A172 (cell line): ENCODE data around the gene IMPDH1. TPM values are rescaled to one million over a fixed set of nuclear protein-coding genes. Genes with fewer than 3 reads are reported as not detected.
"Not testable (repeated sequence)": the region's sequence is repeated elsewhere in the genome, so short reads cannot be mapped to it uniquely, and the experiment has no call there.

ENCODE experiments used
- DNase-seq: peaks from one replicate; pipeline ENCODE4 v3.0.0-alpha.2; 2015; ENCODE audit warnings: low spot score
- total RNA-seq: library from RNA; depleted of rRNA; stranded (reverse); fragments of >200 nt; shearing (Covaris generic); gene quantifications from 2 replicates; pipeline ENCODE4 v1.2.3, GENCODE V29; 2014; rRNA removed

Gene IMPDH1
- 77.8 and 78.1 TPM in 2 replicates for total RNA-seq

DNA sequence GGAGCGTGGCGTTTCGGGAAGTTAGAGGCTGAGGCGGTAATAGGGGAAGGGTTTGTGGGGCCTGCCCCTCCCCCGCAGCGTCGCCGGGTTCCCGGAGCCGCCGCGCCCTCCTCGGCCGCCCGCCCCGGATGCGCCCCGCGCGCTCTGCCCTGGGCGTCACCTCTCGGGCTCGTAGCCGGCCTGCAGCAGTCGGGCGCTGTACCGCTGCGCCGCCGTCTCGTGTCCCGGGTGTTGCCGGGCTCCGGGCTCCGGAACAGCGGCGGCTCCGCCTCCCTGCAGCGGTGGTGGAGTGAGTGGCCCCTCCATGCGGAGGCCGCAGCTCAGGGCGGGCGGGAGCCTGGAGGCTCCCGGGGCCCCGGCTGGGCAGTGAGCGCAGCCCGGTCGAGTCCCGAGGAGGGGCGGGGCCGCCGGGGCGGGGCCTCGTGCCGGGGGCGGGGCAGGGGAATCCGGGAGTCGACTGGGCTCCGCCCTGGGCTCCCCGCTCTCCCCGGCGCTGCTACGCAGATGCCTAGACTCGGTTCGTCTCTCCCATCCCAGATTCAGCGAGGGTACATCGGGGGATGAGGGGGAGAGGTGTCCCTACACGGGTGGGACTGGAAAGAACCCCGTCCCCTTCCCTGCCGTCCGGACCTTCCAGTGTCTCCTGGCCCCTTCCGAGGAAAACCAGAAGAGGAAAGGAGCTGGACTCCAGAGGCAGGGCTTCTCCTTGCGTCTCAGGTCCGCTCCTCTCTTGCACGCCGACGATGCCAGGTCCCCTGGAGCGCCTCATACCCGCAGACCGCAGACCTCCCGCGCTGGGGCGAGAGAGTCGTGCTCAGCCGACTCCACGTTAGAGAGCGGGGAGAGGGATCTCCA is at the start of gene IMPDH1:
Gene IMPDH1, minus strand, starts transcription at position 387 of the 855 bp plus-strand sequence. Its CDS starts 81 bp downstream, at position 306.
- DNase-seq, result peak; percentile 57

DNA sequence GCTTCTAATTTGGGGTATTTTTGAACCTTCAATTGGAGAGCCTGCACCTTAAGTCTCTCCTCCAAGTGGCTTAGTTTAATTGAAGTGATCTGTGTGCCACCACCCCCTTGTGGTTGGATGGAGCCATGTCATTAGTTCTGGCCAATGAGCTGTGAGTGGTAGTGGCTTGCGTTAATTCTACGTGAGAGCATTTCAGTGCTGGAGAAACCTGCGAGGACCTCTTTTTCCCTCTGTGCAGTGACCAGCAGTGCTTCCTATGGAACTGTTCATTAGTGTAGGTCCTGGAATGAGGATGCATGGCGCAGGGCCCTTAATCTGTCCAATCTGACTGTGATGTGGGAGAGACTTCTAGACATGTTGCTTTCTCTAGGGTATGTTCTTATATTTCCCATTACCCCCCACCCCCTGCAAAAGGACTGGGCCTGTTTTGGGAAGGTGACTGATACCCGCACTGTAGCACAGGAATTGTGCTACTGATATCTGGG is 49.7 kb upstream of the IMPDH1 start:
- peak; percentile 43 for DNase-seq

DNA sequence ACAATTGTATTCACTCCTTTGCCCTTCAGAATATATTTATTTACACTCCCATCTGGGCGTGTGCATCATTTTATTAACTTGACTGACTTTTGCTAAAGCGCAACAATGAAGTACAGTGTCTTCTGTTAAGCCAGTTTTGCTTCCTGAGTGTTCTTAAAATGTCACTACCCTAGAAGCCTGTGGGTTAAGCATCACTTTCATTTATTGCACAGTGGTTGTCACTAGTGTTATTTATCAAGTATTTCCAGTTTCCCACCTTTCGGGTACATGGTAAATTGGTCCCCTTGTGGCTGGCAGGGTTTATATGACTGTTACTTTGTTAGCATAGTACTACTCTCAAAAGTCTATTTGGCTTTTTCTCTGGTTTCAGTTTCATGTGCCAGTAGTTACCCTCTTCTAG is 49.2 kb upstream of the IMPDH1 start:
- no peak for DNase-seq

DNA sequence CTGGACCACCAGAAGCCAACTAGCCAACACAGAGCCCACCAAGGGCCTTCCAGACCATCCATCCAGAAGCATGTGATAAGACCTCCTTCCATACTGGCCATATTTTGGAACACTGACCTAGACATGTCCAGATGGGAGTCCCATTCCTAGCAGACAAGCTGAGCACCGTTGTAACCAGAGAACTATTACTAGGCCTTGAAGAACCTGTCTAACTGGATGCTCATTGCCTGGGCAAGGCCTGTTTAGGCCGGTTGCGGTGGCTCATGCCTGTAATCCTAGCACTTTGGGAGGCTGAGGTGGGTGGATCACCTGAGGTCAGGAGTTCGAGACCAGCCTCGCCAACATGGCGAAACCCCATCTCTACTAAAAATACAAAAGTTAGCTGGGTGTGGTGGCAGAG is 47.6 kb upstream of the IMPDH1 start:
- not testable (repeated sequence) for DNase-seq

DNA sequence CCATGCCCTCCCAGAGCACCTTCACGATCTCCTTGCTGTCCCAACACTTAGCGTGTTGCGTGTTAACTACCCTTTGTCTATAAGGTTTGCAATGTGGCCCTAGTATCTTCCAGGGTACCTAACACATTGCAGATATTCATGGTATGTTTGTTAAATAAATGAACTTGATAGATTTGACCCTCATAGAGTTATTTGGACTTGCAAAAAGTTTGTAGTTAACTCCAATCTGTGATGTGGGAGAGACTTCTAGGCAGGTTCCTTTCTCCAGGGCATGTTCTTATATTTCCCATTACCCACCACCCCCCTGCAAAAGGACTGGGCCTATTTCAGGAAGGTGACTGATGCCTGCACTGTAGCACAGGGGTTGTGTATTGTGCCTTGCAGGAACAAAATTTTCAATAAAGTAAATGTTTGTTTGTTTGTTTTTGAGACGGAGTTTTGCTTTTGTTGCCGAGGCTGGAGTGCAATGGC is 46.5 kb upstream of the IMPDH1 start:
- no peak for DNase-seq

DNA sequence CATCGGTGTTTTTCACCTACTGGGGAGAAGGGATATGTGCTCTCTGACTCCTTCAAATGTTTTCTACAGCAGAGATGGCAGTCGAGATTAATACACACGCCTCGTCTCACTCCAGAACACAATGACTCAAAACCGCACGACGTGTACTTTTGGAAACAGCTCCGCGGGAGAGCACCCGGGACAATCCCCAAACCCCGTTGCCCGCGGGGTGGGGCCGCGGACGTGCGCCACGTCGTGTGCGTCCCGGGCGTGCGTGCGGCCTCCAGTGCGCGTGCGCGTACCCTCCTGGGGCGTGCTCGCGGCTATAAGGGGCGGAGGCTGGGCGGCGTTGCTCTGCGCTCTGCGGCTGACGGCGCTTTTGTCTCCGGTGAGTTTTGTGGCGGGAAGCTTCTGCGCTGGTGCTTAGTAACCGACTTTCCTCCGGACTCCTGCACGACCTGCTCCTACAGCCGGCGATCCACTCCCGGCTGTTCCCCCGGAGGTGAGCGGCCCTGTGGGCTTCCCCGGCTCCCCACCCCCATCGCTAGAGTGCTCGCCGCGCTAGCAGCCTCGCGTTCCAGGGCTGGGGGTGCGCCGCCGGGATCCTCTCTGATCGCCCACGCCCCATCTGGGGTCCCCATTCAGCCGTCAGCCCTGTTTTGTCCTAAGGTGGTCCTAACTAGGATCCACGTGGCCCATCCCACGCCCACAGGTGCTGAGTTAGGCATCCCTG is 45.9 kb upstream of the IMPDH1 start, which contains the start of gene HILPDA:
Gene HILPDA, plus strand, starts transcription at position 336 of the 712 bp plus-strand sequence. CDS start 1,391 bp downstream, outside the sequence.
- DNase-seq, result peak; percentile 80

DNA sequence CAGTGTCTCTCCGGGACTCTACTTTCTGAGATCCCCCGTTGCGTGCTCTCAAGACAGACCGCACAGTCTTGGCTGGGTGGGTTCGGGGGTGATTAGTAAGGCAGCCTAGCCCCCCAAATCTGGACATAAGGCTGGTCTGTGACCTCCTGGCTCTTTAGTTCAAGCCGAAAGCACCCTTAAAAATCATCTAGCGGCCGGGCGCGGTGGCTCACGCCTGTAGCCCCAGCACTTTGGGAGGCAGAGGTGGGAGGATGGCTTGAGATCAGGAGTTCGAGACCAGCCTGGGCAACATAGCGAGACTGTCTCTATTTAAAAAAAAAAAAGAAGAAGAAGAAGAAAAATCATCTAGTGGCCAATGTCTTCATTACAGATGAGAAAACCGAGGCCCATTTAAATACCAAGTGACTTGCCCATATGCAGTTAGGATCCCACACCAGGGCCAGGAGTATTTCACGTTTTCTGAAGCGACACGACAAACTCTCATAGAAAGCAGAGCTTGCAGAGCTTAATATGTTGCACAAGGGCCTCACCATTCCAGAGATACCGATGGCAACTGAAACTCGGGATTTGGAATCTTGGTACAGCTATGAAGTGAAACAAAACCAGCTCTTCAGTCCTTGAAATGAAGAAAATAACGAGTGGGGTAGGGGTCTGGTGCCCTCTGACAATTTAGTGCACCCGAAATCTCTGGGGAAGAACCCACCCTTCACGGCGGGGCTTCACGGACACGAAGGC is 45.2 kb upstream of the IMPDH1 start:
- DNase-seq, result no peak

DNA sequence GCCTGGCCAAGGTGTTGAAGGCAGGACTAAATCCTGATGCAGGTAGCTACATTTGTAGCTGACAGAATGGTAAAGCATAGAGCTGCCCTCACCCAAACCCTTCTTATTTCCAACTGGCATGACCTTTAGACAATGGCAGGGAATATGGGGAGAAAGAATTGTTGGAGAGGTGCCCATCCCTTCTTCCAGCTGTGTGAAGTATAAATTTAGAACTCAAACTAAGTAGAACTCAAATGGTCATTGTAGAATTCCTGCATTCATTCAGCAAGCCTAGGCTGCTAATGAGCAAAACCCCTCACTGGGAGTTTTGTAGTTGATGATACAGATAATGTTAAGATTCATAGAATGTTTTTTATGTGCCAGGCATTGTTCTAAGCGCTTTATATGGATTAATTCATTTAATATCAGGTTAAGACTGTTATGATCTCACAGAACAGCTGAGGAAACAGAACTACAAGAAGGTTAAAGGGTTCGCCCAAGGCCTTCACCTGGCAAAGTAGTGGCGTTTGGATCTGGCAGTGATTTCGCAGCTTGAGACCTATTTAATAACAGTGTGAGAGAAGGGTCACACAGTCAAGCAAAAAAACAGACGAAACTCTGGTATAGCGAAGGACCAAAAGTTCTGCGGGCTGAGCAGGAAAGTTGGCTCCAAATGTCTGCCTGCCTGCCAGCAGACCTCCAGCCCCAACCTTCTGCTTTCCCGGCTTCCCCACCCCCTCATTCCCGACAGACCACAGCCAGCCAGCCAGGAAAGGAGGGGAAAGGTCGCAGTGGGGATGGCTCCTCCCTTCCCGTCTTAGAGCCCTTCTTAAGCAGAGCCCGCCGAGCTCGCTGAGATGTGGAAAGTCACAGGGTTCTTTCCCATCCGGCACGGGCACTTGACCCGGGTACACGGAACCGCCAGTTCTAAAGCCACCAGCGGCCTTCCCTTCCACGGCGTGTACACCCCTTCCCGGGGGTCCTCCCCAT is 44.3 kb upstream of the IMPDH1 start:
- DNase-seq, result no peak

DNA sequence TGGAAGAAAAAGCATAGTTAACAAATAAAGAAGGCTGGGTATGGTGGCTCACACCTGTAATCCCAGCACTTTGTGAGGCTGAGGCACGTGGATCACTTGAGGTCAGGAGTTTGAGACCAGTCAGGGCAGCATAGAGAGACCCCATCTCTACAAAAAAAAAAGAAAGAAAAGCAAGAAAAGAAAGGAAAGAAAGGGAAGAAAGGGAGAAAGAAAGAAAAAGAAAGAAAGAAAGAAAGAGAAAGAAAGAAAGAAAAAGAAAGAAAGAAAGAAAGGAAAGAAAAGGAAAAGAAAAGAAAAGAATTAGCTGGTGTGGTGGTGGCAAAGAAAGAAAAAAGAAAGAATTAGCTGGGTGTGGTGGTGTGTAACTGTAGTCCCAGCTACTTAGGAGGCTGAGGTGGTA is 42.8 kb upstream of the IMPDH1 start:
- no peak for DNase-seq

DNA sequence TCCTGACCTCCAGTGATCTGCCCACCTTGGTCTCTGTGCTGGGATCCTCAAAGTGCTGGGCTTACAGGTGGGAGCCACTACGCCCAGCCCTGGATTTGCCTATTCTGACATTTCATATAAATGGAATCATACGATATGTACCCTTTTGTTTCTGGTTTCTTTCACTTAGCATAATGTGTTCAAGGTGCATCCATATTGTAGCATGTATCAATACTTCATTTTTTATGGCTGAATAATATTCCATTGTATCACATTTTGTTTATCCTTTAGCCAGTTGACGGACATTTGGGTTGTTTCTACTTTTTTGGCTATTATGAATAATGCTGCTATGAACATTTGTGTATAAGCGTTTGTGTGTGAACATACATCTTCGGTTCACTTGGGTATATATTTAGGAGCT is 41.1 kb upstream of the IMPDH1 start:
- no peak for DNase-seq

DNA sequence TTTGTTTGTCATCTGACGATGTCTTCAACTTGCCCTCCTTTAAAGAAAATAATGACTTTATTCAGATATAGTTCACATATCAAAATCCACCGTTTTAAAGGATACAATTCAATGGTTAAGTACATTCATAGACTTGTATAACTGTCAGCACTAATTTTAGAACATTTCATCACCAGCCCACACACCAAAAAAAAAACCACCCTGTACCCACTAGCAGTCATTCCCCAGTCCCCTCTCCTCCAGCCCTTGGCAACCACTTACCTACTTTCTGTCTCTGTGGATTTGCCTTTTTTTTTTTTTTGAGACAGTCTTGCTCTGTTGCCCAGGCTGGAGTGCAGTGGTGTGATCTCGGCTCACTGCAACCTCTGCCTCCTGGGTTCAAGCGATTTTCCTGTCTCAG is 40.6 kb upstream of the IMPDH1 start:
- DNase-seq, result no peak

DNA sequence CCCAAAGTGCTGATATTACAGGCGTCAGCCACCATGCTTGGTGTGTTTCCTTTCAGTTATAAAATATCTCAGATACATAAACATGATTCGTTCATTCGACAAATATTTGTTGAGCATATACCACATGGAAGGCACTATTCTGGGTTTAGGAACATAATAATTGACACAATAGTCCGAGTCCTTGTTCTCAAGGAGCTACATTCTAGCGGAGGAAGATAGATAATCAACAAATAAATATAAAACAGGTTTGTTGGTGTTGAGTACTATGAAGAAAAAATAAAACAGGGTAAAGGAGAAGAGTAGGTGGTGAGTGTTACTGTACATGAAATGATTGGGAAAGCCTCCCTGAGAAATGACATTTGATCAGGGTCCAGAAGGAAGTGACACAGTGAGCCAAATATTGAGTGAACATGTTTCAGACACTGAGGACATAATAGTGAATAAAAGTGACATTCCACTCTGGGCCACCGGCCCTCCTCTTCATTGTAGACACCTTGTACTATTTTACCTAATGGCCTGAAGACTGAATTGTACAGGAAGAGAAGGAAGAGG is 39.0 kb upstream of the IMPDH1 start:
- no peak for DNase-seq

DNA sequence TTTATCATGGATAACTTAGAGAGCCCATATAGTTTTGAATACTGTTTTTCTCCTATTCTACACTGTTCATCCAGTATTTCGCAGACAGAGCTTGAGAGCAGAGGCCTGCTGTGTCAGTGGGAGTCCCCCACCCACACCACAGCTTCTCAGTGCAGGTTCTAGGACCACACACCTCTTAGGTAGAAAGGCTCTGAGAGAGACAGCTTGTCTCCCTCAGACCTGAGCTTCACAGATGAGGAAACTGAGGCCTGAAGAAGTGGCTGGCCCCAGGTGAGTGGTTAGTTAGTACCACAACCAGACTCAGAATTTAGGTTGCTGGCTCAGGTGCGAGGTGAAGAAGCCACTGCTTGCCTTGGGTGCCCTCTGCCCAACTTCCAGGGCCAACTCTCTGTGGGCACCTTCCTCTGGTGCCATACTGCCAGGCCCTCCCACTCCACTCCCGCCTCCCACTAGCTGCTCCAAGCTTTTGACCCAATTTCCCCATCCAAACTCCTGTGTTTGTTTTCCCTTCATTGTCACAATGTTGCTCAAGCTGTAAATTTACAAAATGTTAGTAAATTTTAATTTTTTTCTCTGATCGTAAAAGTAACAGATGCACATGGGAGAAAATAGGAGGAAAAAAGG is 38.3 kb upstream of the IMPDH1 start:
- no peak for DNase-seq

DNA sequence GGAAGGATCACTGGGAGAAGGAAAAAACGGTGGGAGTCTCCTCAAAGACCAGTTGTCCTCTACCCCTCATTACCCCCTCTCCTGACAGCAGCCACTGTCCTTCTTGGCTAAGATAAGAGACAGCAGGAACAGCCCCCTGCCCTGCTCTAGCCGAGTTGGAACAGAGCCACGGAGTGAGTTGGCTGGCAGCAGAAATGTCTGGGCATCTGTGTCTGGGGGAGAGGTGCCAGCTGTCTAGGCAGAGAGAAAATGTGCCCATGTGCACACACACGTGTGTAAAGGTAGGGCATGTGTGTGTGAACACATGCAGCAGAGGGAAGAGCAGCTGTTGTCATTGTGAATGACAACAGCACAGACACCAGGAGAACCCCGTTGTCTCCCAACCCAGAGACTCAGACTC is 36.5 kb upstream of the IMPDH1 start:
- no peak for DNase-seq

DNA sequence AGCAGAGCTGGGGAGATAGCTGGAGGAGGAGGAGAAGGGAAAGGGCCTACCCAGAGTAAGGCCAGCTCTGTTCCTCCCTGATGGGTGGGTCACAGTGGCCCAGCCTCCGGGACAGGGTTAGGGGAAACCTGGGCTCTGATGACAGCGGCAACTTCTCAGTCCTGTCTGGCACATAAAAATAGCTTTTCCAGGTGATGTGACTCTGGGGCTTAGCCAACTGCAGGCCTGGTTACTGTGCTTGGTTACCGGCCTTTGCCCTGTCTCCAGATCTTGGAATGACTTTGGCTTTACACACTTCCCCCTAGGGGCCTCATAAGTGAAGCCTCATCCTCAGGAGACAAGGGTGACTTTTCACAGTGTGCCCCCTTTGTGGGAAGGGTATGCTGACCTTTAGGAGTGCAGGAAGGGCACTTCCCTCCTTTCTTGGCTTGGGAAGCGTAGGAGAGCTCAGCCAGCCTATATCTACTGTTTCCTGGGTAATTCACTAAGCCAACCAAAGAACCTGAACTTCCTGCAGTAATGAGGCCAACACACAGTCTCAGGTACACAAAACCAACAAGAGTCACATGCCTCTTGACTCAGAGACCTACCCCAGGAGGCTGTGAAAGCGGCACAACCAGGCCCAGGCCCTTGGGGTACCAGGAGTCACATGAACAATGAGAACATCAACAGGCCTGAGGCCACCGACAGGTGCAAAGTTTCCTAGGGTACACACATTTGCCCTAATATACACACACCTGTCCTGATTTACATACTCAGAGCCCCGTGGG is 34.2 kb upstream of the IMPDH1 start:
- DNase-seq, result no peak

DNA sequence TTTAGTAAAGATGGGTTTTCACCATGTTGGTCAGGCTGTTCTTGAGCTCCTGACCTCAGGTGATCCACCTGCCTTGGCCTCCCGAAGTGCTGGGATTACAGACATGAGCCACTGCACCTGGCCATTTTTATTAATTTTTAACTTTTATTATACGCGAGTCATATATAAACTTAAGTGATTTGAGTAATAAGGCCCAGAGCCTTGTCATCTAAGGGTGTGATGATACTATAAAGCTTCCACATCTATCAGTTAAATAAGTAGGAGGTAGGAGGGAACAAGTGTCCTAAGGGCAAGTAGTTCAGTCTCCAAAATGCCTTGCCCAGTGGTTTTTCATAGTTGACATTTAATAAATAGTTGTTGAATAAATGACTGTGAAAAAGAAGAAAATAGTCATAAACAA is 32.6 kb upstream of the IMPDH1 start:
- DNase-seq, result no peak

DNA sequence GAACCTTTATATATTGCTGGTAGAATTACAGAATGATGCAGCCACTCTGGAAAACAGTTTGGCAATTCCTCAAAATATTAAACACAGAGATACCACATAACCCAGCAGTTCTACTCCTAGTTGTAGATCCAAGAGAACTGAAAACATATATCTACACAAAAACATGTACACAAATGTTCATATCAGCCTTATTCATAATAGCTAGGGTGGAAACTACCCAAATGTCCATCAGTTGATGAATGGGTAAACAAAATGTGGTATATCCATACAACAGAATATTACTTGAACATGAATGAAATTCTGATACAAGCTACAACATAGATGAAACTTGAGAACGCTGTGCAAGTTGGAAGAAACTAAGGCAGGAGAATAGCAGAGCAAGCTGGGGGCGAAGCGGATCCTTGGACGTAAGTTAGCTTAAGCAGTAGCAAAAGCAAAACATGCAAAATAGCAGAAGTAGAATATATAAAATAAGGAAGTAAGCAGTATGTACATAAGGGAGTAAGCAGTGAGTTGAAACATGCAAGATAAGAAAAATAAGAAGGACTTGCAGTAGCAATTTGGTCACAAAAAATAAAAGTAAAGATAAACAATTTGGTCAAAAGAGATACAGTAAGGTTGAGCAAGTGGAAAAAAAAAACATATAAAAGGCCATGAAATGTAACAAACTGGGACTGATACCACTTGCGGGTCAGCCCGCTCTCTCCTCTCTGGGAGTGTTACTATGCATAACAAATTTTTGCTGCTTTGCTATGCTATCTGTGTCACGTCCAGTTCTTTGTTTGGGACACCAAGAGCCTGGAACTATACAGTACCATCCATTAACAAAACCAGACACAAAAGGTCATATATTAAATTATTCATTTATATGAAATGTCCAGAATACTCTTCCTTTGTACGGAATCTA is 27.9 kb upstream of the IMPDH1 start:
- no peak for DNase-seq

DNA sequence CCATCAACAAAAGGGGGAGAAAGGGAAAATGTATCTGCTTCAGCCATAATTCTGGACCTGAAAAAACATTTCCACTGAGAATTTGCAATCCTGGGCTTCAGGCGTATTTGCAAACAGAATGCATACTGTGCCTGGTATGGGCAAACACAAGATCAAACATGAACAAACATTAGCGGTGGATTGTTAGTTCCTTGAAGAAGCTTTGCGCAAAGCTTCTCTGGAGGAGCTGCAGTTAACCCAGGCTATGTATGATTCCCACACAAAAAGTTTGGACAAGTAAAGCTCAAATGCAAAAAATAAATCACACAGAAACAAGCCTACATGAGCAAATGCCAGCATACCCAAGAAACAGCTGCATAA is 25.5 kb upstream of the IMPDH1 start:
- DNase-seq, result no peak
